ENCODE results near the gene DNAI7.

Gene DNAI7

DNA sequence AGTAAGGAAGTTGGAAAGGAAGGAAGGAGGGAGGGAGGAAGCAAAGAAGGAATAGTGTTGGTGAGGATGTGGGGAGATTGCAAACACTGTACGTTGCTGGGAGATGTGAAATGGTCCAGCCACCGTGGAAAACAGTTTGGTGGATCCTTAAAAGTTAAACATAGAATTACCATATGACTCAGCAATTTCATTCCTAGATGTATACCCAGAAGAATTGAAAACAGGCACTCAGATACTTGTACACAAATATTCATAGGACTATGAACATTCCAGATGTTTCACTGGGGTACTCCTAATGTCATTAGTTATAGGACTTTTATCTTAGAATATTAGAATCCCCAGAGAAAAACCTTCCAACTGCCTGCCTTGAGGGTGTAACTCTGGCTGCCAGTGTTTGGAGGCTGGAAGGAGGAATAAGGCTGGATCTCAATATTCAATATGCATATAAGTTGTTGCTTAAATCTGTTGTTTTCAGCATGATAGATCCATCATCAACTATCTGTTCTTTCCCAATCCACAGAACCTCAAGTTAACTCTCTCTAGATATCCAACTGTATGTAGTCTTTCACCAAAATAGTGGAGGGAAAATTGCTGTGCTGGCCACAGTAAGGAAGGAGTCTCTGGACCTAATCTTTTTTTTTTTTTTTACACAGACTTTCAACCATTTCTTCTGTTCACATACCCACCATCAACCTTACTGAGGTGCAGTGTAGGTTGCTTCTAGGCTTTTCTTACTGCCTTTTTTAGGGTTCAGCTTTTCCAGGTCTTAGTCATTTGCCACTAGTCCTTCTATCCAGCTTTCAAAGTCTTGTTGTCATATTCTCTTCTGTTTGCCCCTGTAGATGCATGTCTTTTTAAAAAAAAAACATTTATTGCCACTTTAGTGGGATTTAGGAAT, 94.5 kb downstream of the DNAI7 start:
- Histone ChIP-seq H3K9ac (no peak overlapping the region), H4K20me1 (ENCODE audit: insufficient read depth) (no peaks in the 10 kb centered on the region), H3K27me3 (ENCODE audit: insufficient read depth, low read depth) (no peaks in the 10 kb centered on the region), H3K79me2 (ENCODE audit: insufficient read depth, low read depth) (no peaks in the 10 kb centered on the region), H3K4me2 (no peak overlapping the region), H3K4me1 (ENCODE audit: low read depth, poor library complexity, severe bottlenecking) (no peaks in the 10 kb centered on the region), H3K27ac (no peak overlapping the region), H2AFZ (ENCODE audit: low read depth) (no peak overlapping the region), H3K36me3 (ENCODE audit: insufficient read depth) (no peaks in the 10 kb centered on the region), H3K4me3 (IDR thresholded peaks at IDR 0.05; ENCODE audit: insufficient read depth, low read depth, low read length) (no peak overlapping the region)
- TF ChIP-seq, protein P1, sequence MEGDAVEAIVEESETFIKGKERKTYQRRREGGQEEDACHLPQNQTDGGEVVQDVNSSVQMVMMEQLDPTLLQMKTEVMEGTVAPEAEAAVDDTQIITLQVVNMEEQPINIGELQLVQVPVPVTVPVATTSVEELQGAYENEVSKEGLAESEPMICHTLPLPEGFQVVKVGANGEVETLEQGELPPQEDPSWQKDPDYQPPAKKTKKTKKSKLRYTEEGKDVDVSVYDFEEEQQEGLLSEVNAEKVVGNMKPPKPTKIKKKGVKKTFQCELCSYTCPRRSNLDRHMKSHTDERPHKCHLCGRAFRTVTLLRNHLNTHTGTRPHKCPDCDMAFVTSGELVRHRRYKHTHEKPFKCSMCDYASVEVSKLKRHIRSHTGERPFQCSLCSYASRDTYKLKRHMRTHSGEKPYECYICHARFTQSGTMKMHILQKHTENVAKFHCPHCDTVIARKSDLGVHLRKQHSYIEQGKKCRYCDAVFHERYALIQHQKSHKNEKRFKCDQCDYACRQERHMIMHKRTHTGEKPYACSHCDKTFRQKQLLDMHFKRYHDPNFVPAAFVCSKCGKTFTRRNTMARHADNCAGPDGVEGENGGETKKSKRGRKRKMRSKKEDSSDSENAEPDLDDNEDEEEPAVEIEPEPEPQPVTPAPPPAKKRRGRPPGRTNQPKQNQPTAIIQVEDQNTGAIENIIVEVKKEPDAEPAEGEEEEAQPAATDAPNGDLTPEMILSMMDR (conservative IDR thresholded peaks at IDR 0.05; ENCODE audit: low read depth, low read length), result no peak

DNA sequence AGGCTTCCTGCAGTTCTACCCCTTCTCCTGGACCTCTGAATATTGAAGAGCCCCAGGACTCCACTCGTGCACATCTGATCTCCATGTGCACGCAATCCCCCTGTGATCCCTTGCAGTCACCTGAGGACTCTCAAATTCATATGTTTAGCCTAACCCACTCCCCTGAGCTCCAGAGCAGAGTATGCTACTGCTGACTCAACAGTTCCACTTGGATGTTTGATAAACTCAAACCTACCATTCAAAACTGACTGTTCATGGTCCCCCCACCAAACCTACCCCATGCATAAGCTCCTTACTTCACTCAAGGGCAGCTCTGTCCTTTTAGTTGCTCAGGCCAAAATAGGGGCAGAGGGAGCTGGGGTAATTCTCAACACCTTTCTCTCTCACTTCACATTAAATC, 96.0 kb downstream of the DNAI7 start:
- no peaks in the 10 kb centered on the region for H3K4me1 ChIP-seq (ENCODE audit: low read depth, poor library complexity, severe bottlenecking)
- H2AFZ ChIP-seq (ENCODE audit: low read depth), result no peak overlapping the region
- H3K79me2 ChIP-seq (ENCODE audit: insufficient read depth, low read depth), result no peaks in the 10 kb centered on the region
- TF ChIP-seq, protein P1 (conservative IDR thresholded peaks at IDR 0.05; ENCODE audit: low read depth, low read length), result no peak
- no peaks in the 10 kb centered on the region for H3K27me3 ChIP-seq (ENCODE audit: insufficient read depth, low read depth)
- H3K36me3 ChIP-seq (ENCODE audit: insufficient read depth), result no peaks in the 10 kb centered on the region
- H3K9ac ChIP-seq, result no peak overlapping the region
- H3K4me2 ChIP-seq, result no peak overlapping the region
- H3K27ac ChIP-seq, result no peak overlapping the region
- H3K4me3 ChIP-seq (IDR thresholded peaks at IDR 0.05; ENCODE audit: insufficient read depth, low read depth, low read length), result no peak overlapping the region
- no peaks in the 10 kb centered on the region for H4K20me1 ChIP-seq (ENCODE audit: insufficient read depth)

DNA sequence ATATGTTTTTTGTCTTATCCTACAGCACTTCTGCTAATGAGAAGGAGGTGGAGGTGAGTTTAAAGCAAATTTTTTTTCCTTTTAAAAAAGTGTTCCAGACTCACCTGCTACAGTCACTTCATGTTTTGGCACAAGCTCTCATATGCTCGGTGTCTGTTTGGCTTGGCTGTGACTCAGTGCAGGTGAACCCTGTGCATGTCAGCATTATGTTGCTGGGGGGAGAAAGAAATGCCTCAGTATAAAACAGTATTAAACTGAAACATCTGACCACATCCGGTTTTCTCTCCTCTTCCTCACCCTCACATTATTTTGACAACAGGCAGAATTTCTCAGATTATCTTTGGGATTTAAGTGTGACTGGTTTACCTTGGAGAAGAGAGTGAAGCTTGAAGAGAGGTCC, 105.2 kb downstream of the DNAI7 start:
- no peaks in the 10 kb centered on the region for H3K36me3 ChIP-seq (ENCODE audit: insufficient read depth)

DNA sequence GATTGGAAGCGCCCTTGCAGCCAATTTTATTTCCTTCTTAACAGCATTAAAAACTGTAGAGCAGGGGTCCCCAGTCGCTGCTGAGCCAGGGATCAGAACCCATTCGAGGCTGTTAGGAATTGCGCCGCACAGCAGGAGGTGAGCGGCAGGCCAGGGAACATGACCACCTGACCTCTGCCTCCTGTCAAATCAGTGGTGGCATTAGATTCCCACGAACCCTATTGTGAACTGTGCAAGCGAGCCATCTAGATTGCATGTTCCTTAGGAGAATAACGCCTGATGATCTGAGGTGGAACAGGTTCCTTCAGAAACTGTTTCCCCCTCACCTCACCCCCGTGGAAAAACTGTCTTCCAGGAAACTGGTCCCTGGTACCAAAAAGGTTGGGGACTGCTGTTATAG, 107.4 kb downstream of the DNAI7 start:
- peaks cover 6% of the 10 kb centered on the region for H3K4me1 ChIP-seq (ENCODE audit: low read depth, poor library complexity, severe bottlenecking)
- no peak overlapping the region for H3K4me3 ChIP-seq (IDR thresholded peaks at IDR 0.05; ENCODE audit: insufficient read depth, low read depth, low read length)
- no peak overlapping the region for H2AFZ ChIP-seq (ENCODE audit: low read depth)
- no peaks in the 10 kb centered on the region for H3K79me2 ChIP-seq (ENCODE audit: insufficient read depth, low read depth)
- TF ChIP-seq, protein P1 (conservative IDR thresholded peaks at IDR 0.05; ENCODE audit: low read depth, low read length), result no peak
- no peak overlapping the region for H3K27ac ChIP-seq
- H3K9ac ChIP-seq, result no peak overlapping the region
- H3K4me2 ChIP-seq, result no peak overlapping the region
- no peaks in the 10 kb centered on the region for H3K27me3 ChIP-seq (ENCODE audit: insufficient read depth, low read depth)
- no peaks in the 10 kb centered on the region for H3K36me3 ChIP-seq (ENCODE audit: insufficient read depth)
- H4K20me1 ChIP-seq (ENCODE audit: insufficient read depth), result no peaks in the 10 kb centered on the region

More for the DNA sequence above, 105.2 kb downstream of the DNAI7 start:
- no peak overlapping the region for H3K4me2 ChIP-seq
- no peaks in the 10 kb centered on the region for H4K20me1 ChIP-seq (ENCODE audit: insufficient read depth)
- peaks cover 6% of the 10 kb centered on the region for H3K4me1 ChIP-seq (ENCODE audit: low read depth, poor library complexity, severe bottlenecking)
- TF ChIP-seq, protein P1 (conservative IDR thresholded peaks at IDR 0.05; ENCODE audit: low read depth, low read length), result no peak
- no peaks in the 10 kb centered on the region for H3K27me3 ChIP-seq (ENCODE audit: insufficient read depth, low read depth)
- H2AFZ ChIP-seq (ENCODE audit: low read depth), result no peak overlapping the region
- no peak overlapping the region for H3K9ac ChIP-seq
- H3K4me3 ChIP-seq (IDR thresholded peaks at IDR 0.05; ENCODE audit: insufficient read depth, low read depth, low read length), result no peak overlapping the region
- H3K79me2 ChIP-seq (ENCODE audit: insufficient read depth, low read depth), result no peaks in the 10 kb centered on the region
- no peak overlapping the region for H3K27ac ChIP-seq

Measured in KMS-11 (cell line).